GM23248 (cell line): ENCODE data around the gene HABP2. TPM values are rescaled to one million over a fixed set of nuclear protein-coding genes. Genes with fewer than 3 reads are reported as not detected.
A peak's percentile ranks its signal among the peaks of the same experiment; 100 is the strongest.

Source experiments
- DNase-seq: peaks from one replicate; pipeline ENCODE4 v3.0.0-alpha.2; 2015
- H2AFZ ChIP-seq: fragments of 200-600 bp; sonication (generic); 2 replicates; pipeline ENCODE4 v1.6.1; 2016; ENCODE audit warnings: antibody characterized with exemption
- H3F3A ChIP-seq: fragments of 200-600 bp; sonication (generic); 2 replicates; pipeline ENCODE4 v1.6.1; 2016; ENCODE audit warnings: mild to moderate bottlenecking, antibody characterized with exemption, mixed run types; ENCODE audit not compliant: insufficient read depth
- H3K27ac ChIP-seq: fragments of 200-600 bp; sonication (generic); 2 replicates; pipeline ENCODE4 v1.5.1; 2016; ENCODE audit warnings: mild to moderate bottlenecking
- H3K27me3 ChIP-seq: fragments of 200-600 bp; sonication (generic); replicated peaks from 2 replicates; pipeline ENCODE4 v1.6.1; 2016; ENCODE audit warnings: mild to moderate bottlenecking; ENCODE audit not compliant: insufficient read depth
- H3K36me3 ChIP-seq: fragments of 200-600 bp; sonication (generic); 2 replicates; pipeline ENCODE4 v1.6.1; 2016; ENCODE audit warnings: low read depth, mild to moderate bottlenecking
- H3K4me1 ChIP-seq: fragments of 200-600 bp; sonication (generic); 2 replicates; pipeline ENCODE4 v1.6.1; 2016; ENCODE audit warnings: mild to moderate bottlenecking; ENCODE audit not compliant: insufficient read depth
- H3K4me2 ChIP-seq: fragments of 200-600 bp; sonication (generic); one replicate; pipeline ENCODE4 v1.6.1; 2016; ENCODE audit warnings: mild to moderate bottlenecking; ENCODE audit not compliant: unreplicated experiment
- H3K4me3 ChIP-seq: fragments of 200-600 bp; sonication (generic); 2 replicates; pipeline ENCODE4 v1.5.1; 2016; ENCODE audit warnings: mild to moderate bottlenecking
- H3K79me2 ChIP-seq: fragments of 200-600 bp; sonication (generic); 2 replicates; pipeline ENCODE4 v1.6.1; 2016; ENCODE audit warnings: mild to moderate bottlenecking; ENCODE audit not compliant: insufficient read depth
- H3K9ac ChIP-seq: fragments of 200-600 bp; sonication (generic); 2 replicates; pipeline ENCODE4 v1.6.1; 2016; ENCODE audit warnings: mild to moderate bottlenecking
- H3K9me2 ChIP-seq: fragments of 200-600 bp; sonication (generic); 2 replicates; pipeline ENCODE4 v1.6.1; 2016; ENCODE audit warnings: mixed run types, mild to moderate bottlenecking, moderate library complexity; ENCODE audit not compliant: insufficient read depth
- H3K9me3 ChIP-seq: fragments of 200-600 bp; sonication (generic); one replicate; pipeline ENCODE4 v1.6.1; 2017; ENCODE audit warnings: low read depth
- H4K20me1 ChIP-seq: fragments of 200-600 bp; sonication (generic); 2 replicates; pipeline ENCODE4 v1.6.0; 2016; ENCODE audit not compliant: insufficient read depth
- EZH2 ChIP-seq: fragments of 200-600 bp; sonication (generic); IDR thresholded peaks from 2 replicates; pipeline ENCODE4 v1.6.1; 2018; ENCODE audit warnings: antibody characterized with exemption, mild to moderate bottlenecking; ENCODE audit not compliant: insufficient read depth, poor library complexity, severe bottlenecking
- EZH2phosphoT487 ChIP-seq: fragments of 200-600 bp; sonication (generic); IDR thresholded peaks from 2 replicates; pipeline ENCODE4 v1.6.1; 2018; ENCODE audit warnings: antibody characterized with exemption, moderate library complexity, mild to moderate bottlenecking, low read depth; ENCODE audit not compliant: insufficient read depth
- WGBS, 2 experiments: methylation state at CpG; one replicate each; pipeline ENCODE4 v1.1.6; 2015 to 2017; ENCODE audit warnings: low lambda C conversion rate in 2 of 2, low coverage in 1 of 2; ENCODE audit errors: missing lambda C conversion rate in 2 of 2; 5-methylcytosine and 5-hydroxymethylcytosine counted together
- in situ Hi-C: fragments of 300-500 bp; cut with MboI; formaldehyde crosslinking; loops from 2 replicates; pipeline ENCODE4 v1.15.0; 2020
- polyA plus RNA-seq: library from polyadenylated mRNA; unstranded; fragments of >200 nt; fragmentation: Nextera tagmentation; extraction: Ambion mirVana; gene quantifications from 2 replicates; pipeline ENCODE4 v1.2.1, GENCODE V29; 2016
- total RNA-seq: library from RNA; depleted of rRNA; stranded (reverse); fragments of >200 nt; shearing (Covaris generic); gene quantifications from 2 replicates; pipeline ENCODE4 v1.2.3, GENCODE V29; 2014

The HABP2 gene
- total and polyA plus RNA-seq, 2 experiments from 2014 or later, result not detected

- in situ Hi-C loops, result no loop called here
- TF ChIP-seq EZH2phosphoT487 (no peak), EZH2 (no peak)
- no peaks in the 10 kb centered on the region for H4K20me1 ChIP-seq
- H3K9me3 ChIP-seq, result no peaks in the 10 kb centered on the region
- no peak overlapping the region for H3K4me3 ChIP-seq
- no peak overlapping the region for H3K27ac ChIP-seq
- no peaks in the 10 kb centered on the region for H3F3A ChIP-seq
- H2AFZ ChIP-seq, result no peak overlapping the region
- H3K27me3 ChIP-seq, result peaks cover 42% of the 10 kb centered on the region
- H3K79me2 ChIP-seq, result no peaks in the 10 kb centered on the region
- no peaks in the 10 kb centered on the region for H3K9me2 ChIP-seq
- no peaks in the 10 kb centered on the region for H3K4me1 ChIP-seq
- no peaks in the 10 kb centered on the region for H3K36me3 ChIP-seq
- no peak for DNase-seq
- H3K4me2 ChIP-seq, result no peak overlapping the region
- WGBS, 2 experiments, result 79 to 86% methylated on average over 2 of the region's 2 CpGs
- no peak overlapping the region for H3K9ac ChIP-seq
Measured at GRCh38 chr10:113613427-113613826, 60.6 kb downstream of the HABP2 start.

- DNase-seq, result no peak
- no peak overlapping the region for H3K9ac ChIP-seq
- H3K9me3 ChIP-seq, result no peaks in the 10 kb centered on the region
- H3K4me3 ChIP-seq, result no peak overlapping the region
- H3F3A ChIP-seq, result no peaks in the 10 kb centered on the region
- 58 to 65% methylated on average over 15 of the region's 15 CpGs for WGBS, 2 experiments
- H3K27ac ChIP-seq, result no peak overlapping the region
- H3K9me2 ChIP-seq, result no peaks in the 10 kb centered on the region
- peaks cover 46% of the 10 kb centered on the region for H3K27me3 ChIP-seq
- H4K20me1 ChIP-seq, result no peaks in the 10 kb centered on the region
- no peaks in the 10 kb centered on the region for H3K36me3 ChIP-seq
- no peaks in the 10 kb centered on the region for H3K4me1 ChIP-seq
- no peak overlapping the region for H3K4me2 ChIP-seq
- in situ Hi-C loops, result no loop called here
- no peak overlapping the region for H2AFZ ChIP-seq
- TF ChIP-seq EZH2phosphoT487, result no peak
- TF ChIP-seq EZH2, result no peak
- no peaks in the 10 kb centered on the region for H3K79me2 ChIP-seq
Measured at GRCh38 chr10:113613977-113614690, 61.3 kb downstream of the HABP2 start.

DNA sequence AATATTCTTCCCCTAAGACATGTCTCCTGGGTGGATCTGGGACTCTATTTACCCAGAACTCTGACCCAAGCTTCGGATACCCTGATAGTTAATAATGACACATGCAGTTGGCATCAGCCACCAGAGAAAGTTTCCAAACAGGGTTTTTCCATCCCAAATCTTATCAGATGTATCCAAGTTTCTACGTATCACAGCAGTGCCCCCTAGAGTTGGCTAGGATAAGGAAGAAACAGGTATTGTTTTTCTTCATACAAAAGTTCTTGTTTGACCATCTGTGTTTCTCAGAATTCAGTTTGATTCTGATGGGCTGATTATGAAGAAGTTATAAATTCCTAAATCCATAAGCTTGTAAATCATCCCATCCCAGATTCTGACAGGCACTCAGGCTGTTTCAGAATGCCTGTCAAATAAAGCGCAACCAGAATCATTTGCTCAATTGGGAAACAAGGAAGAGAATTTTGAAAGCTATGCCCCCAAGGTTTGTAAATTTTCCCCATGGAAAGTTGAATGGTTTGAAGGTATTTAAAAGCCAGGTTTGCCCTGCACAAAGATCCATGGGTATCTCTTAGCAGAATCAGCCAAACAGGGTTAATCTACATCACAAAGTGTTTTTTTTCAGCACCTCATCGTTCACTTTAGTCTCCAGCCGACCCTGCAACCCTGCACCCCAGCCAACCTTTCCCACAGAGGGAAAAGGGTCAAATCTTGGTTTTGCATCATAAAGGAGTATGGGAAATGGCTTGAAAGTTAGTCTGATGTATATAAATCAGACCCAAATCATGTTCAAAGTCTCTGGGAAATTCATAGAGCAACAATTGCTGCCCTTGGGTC lies 63.6 kb downstream of the HABP2 start:
- Histone ChIP-seq H3K27me3 (peaks cover 56% of the 10 kb centered on the region), H2AFZ (no peak overlapping the region), H3K27ac (no peak overlapping the region), H3K79me2 (no peaks in the 10 kb centered on the region), H3K4me1 (no peaks in the 10 kb centered on the region), H3F3A (no peaks in the 10 kb centered on the region), H3K4me2 (no peak overlapping the region), H3K9me3 (no peaks in the 10 kb centered on the region), H3K9ac (no peak overlapping the region), H4K20me1 (no peaks in the 10 kb centered on the region), H3K36me3 (no peaks in the 10 kb centered on the region), H3K4me3 (no peak overlapping the region), H3K9me2 (no peaks in the 10 kb centered on the region)
- in situ Hi-C loops, result no loop called here
- no peak for TF ChIP-seq EZH2phosphoT487
- no peak for TF ChIP-seq EZH2
- peak; percentile 46 for DNase-seq
- 6 to 11% methylated on average over 5 of the region's 5 CpGs for WGBS, 2 experiments

- Histone ChIP-seq H3K27me3 (peaks cover 63% of the 10 kb centered on the region), H3K79me2 (no peaks in the 10 kb centered on the region), H3K4me1 (no peaks in the 10 kb centered on the region), H3F3A (no peaks in the 10 kb centered on the region), H3K27ac (no peak overlapping the region), H3K36me3 (no peaks in the 10 kb centered on the region), H3K9ac (no peak overlapping the region), H3K9me3 (no peaks in the 10 kb centered on the region), H3K9me2 (no peaks in the 10 kb centered on the region), H3K4me3 (no peak overlapping the region), H4K20me1 (no peaks in the 10 kb centered on the region), H3K4me2 (no peak overlapping the region), H2AFZ (no peak overlapping the region)
- 25% methylated on average over 7 of the region's 7 CpGs for WGBS, 2 experiments
- no peak for TF ChIP-seq EZH2
- no peak for TF ChIP-seq EZH2phosphoT487
- no peak for DNase-seq
- in situ Hi-C loops, result no loop called here
Measured at GRCh38 chr10:113617086-113617485, 64.2 kb downstream of the HABP2 start.
